Ishikawa (cell line): ENCODE data around the gene CAMTA1.

Experiments
- CEBPB ChIP-seq: IDR thresholded peaks from 2 replicates; pipeline ENCODE4 v1.6.1; 2012
- CREB1 ChIP-seq: IDR thresholded peaks from 2 replicates; pipeline ENCODE4 v1.6.1; 2012; ENCODE audit warnings: low read depth
- EP300 ChIP-seq: IDR thresholded peaks from 2 replicates; pipeline ENCODE4 v1.6.1; 2012; ENCODE audit warnings: borderline replicate concordance
- FOXM1 ChIP-seq: IDR thresholded peaks from 2 replicates; pipeline ENCODE4 v1.6.1; 2012; ENCODE audit warnings: low read depth, borderline replicate concordance
- RAD21 ChIP-seq: IDR thresholded peaks from 2 replicates; pipeline ENCODE4 v1.6.1; 2012; ENCODE audit warnings: low read depth
- TAF1 ChIP-seq: IDR thresholded peaks from 2 replicates; pipeline ENCODE4 v1.6.1; 2012; ENCODE audit warnings: low read depth, mild to moderate bottlenecking
- TF ChIP-seq, protein P1 (sequence below): IDR thresholded peaks from 2 replicates; pipeline ENCODE4 v1.6.1; 2012; ENCODE audit warnings: low read depth, mild to moderate bottlenecking

GRCh38 chr1:7418442-7419080 is 633.3 kb downstream of the CAMTA1 start:
- TF ChIP-seq EP300 (no peak), RAD21 (no peak), TAF1 (no peak), CREB1 (no peak), FOXM1 (no peak), CEBPB (no peak)
- TF ChIP-seq, protein P1, sequence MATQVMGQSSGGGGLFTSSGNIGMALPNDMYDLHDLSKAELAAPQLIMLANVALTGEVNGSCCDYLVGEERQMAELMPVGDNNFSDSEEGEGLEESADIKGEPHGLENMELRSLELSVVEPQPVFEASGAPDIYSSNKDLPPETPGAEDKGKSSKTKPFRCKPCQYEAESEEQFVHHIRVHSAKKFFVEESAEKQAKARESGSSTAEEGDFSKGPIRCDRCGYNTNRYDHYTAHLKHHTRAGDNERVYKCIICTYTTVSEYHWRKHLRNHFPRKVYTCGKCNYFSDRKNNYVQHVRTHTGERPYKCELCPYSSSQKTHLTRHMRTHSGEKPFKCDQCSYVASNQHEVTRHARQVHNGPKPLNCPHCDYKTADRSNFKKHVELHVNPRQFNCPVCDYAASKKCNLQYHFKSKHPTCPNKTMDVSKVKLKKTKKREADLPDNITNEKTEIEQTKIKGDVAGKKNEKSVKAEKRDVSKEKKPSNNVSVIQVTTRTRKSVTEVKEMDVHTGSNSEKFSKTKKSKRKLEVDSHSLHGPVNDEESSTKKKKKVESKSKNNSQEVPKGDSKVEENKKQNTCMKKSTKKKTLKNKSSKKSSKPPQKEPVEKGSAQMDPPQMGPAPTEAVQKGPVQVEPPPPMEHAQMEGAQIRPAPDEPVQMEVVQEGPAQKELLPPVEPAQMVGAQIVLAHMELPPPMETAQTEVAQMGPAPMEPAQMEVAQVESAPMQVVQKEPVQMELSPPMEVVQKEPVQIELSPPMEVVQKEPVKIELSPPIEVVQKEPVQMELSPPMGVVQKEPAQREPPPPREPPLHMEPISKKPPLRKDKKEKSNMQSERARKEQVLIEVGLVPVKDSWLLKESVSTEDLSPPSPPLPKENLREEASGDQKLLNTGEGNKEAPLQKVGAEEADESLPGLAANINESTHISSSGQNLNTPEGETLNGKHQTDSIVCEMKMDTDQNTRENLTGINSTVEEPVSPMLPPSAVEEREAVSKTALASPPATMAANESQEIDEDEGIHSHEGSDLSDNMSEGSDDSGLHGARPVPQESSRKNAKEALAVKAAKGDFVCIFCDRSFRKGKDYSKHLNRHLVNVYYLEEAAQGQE, result no peak
